Retinal pigment epithelial cell (primary cell): ENCODE results near the gene ASZ1.

Experiments
- DNase-seq: peaks from one replicate; pipeline ENCODE4 v3.0.0-alpha.2; 2010; ENCODE audit warnings: low read depth
- H3K4me3 ChIP-seq: 2 replicates; pipeline ENCODE4 v1.5.1; 2011; ENCODE audit warnings: mild to moderate bottlenecking, low read length, control low read depth, moderate library complexity
- TF ChIP-seq, protein P1 (sequence below): conservative IDR thresholded peaks from 2 replicates; pipeline ENCODE4 v1.5.1; 2011; ENCODE audit warnings: low read depth, low read length, control low read depth, inconsistent platforms

Gene ASZ1

DNA sequence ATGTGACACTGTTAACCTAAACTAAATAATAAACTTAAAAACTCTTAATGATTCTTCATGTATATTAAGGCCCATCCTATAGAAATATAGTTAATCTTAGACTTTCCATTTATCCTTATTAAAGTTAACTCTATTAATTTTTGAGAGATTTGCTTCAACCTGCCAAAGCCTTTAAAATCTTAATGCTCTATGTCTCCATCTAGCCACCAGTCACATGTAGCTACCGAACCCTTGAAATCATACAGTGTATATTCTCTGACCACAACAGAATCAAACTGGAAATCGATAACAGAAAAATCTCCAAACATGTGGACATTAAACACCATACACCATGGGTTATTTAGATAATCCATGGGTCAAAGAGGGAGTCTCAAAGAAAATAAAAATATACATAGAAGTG, 51.9 kb downstream of the ASZ1 start:
- no peak for DNase-seq
- TF ChIP-seq, protein P1, sequence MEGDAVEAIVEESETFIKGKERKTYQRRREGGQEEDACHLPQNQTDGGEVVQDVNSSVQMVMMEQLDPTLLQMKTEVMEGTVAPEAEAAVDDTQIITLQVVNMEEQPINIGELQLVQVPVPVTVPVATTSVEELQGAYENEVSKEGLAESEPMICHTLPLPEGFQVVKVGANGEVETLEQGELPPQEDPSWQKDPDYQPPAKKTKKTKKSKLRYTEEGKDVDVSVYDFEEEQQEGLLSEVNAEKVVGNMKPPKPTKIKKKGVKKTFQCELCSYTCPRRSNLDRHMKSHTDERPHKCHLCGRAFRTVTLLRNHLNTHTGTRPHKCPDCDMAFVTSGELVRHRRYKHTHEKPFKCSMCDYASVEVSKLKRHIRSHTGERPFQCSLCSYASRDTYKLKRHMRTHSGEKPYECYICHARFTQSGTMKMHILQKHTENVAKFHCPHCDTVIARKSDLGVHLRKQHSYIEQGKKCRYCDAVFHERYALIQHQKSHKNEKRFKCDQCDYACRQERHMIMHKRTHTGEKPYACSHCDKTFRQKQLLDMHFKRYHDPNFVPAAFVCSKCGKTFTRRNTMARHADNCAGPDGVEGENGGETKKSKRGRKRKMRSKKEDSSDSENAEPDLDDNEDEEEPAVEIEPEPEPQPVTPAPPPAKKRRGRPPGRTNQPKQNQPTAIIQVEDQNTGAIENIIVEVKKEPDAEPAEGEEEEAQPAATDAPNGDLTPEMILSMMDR: peak; percentile 45
- H3K4me3 ChIP-seq: no peak overlapping the region

GRCh38 chr7:117372073-117372472, 55.2 kb downstream of the ASZ1 start:
- no peak for DNase-seq
- no peak overlapping the region for H3K4me3 ChIP-seq
- TF ChIP-seq, protein P1: no peak

DNA sequence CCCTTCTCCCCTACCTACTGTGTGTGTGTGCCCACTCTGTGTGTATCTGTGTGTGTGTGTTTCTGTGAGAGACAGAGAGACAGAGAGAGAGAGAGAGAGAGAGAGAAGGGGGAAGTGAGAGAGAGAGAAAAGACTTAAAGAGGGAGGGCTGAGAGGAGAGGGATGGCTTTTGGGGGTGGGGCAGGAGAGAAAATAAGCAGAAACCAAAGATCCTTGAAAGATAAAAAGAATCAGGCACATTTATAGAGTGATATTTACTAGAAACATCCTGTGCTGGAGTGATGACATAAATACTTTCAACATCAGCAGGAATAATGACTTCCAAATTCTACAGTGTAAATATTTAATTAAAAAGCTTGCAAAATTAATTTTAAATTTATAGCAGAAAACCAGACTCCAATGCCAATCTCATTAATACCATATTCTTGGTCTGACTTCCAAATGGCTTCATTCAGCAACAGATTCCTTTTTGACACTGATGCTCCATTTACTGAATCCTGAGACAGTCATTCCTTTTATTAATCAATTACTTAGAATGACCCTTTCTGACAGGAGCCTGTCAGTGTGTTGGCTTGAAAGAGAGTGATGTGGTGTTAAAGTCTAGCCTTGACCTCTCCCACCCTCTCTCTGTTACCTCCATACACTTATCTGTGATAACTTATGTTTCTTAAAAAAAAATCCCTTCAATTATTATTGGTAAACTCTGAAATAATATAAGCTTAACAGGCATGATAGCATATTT, 62.8 kb downstream of the ASZ1 start:
- no peak for DNase-seq
- no peak overlapping the region for H3K4me3 ChIP-seq
- TF ChIP-seq, protein P1: no peak

- no peak for DNase-seq
- H3K4me3 ChIP-seq: no peak overlapping the region
- TF ChIP-seq, protein P1: no peak
These were observed 64.9 kb downstream of the ASZ1 start for GRCh38 chr7:117362294-117362888.

DNA sequence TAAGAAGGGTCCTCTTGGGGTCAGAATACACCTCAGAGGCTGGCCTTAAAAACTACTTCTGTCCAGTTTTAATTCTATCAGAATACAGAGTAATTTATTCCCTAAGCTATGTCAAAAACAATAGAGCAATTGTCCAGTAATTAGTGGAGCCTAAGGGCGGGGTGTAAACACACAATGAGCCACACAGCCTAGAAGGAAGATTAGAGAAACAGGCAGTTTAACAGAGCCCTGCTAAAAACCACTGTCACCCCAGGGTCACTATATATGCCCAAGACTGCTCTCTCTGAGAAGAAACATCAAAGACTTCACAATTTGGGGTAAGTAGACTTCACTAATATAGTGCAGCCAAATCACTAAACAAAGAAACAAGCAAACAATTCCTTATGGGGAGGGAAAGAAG, 77.3 kb downstream of the ASZ1 start:
- TF ChIP-seq, protein P1: no peak
- no peak for DNase-seq
- H3K4me3 ChIP-seq: no peak overlapping the region

- DNase-seq: no peak
- TF ChIP-seq, protein P1: no peak
- H3K4me3 ChIP-seq: no peak overlapping the region
These were observed 77.7 kb downstream of the ASZ1 start for GRCh38 chr7:117349570-117349969.
